22Rv1 (cell line): ENCODE measurements around the gene AGBL1.

Experiments
- CTCF ChIP-seq: fragments of 450-650 bp; IDR thresholded peaks from 2 replicates; pipeline ENCODE4 v1.5.1; 2017; ENCODE audit warnings: mild to moderate bottlenecking
- ZFX ChIP-seq: fragments of 450-650 bp; IDR thresholded peaks from 2 replicates; pipeline ENCODE4 v1.6.1; 2017; ENCODE audit warnings: antibody characterized with exemption, borderline replicate concordance

GRCh38 chr15:86247249-86247955, 167.7 kb downstream of the AGBL1 start:
- TF ChIP-seq CTCF (no peak), ZFX (no peak)
